Measurements from ENCODE around the gene ST3GAL2.
A peak's percentile ranks its signal among the peaks of the same experiment; 100 is the strongest.
"Not testable (repeated sequence)": the region's sequence is repeated elsewhere in the genome, so short reads cannot be mapped to it uniquely, and the experiment has no call there.

The ST3GAL2 gene

DNA sequence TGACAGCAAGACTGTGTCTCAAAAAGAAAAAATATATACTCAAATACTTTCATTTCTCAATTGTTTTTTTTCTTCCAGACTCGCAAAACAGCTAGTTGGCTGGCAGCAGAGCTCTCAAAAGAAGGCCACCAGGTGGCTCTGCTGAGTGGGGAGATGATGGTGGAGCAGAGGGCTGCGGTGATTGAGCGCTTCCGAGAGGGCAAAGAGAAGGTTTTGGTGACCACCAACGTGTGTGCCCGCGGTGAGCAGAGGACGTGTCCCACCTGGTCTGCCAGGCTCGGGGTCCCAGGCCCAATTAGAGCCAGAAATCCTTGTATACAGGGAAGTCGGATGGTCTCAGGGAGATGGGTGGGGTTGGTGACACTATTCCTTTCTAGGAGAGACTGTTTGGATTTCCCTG lies 68.8 kb downstream of the ST3GAL2 start:
- DNase-seq (ENCODE audit: low read depth); H3K4me3 ChIP-seq (ENCODE audit: low read length): not testable (repeated sequence)
- TF ChIP-seq, protein P1, sequence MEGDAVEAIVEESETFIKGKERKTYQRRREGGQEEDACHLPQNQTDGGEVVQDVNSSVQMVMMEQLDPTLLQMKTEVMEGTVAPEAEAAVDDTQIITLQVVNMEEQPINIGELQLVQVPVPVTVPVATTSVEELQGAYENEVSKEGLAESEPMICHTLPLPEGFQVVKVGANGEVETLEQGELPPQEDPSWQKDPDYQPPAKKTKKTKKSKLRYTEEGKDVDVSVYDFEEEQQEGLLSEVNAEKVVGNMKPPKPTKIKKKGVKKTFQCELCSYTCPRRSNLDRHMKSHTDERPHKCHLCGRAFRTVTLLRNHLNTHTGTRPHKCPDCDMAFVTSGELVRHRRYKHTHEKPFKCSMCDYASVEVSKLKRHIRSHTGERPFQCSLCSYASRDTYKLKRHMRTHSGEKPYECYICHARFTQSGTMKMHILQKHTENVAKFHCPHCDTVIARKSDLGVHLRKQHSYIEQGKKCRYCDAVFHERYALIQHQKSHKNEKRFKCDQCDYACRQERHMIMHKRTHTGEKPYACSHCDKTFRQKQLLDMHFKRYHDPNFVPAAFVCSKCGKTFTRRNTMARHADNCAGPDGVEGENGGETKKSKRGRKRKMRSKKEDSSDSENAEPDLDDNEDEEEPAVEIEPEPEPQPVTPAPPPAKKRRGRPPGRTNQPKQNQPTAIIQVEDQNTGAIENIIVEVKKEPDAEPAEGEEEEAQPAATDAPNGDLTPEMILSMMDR (conservative IDR thresholded peaks at IDR 0.05; ENCODE audit: low read depth, low read length) = peak; percentile 66

DNA sequence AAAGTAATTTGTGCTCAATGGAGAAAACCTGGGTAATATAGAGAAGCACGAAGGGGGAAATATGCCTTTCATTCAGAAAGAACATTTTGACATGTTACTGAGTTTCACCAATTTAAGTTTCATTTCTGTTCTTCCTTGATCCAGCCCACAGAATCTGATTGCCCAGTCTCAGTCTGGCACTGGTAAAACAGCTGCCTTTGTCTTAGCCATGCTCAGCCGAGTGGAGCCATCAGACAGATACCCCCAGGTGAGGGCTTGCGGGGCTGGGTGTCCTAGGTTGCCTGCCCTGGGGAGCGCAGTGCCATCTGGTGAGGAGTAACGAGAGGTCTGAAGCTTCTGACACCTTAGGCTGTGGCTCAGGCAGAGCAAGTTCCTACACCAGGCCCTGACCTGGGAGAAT lies 74.5 kb downstream of the ST3GAL2 start:
- H3K4me3 ChIP-seq (ENCODE audit: low read length) = no peak overlapping the region
- TF ChIP-seq, protein P1 (conservative IDR thresholded peaks at IDR 0.05; ENCODE audit: low read depth, low read length) = no peak
- DNase-seq (ENCODE audit: low read depth) = no peak

DNA sequence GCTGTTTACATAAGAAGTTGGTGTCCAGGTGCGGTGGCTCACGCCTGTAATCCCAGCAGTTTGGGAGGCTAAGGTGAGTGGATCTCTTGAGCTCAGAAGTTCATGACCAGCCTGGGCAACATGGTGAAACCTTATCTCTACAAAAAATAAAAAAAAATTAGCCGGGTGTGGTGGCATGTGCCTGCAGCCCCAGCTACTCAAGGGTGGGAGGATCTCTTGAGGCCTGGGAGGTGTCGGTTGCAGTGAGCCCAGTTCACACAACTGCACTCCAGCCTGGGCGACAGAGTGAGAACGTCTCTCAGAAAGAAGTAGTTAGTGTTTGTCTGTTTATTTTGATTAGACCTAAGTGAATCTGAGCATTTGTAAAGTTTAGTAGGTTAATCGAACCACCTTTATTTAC lies 79.3 kb downstream of the ST3GAL2 start:
- no peak overlapping the region for H3K4me3 ChIP-seq (ENCODE audit: low read length)
- no peak for DNase-seq (ENCODE audit: low read depth)
- TF ChIP-seq, protein P1 (conservative IDR thresholded peaks at IDR 0.05; ENCODE audit: low read depth, low read length) = no peak

DNA sequence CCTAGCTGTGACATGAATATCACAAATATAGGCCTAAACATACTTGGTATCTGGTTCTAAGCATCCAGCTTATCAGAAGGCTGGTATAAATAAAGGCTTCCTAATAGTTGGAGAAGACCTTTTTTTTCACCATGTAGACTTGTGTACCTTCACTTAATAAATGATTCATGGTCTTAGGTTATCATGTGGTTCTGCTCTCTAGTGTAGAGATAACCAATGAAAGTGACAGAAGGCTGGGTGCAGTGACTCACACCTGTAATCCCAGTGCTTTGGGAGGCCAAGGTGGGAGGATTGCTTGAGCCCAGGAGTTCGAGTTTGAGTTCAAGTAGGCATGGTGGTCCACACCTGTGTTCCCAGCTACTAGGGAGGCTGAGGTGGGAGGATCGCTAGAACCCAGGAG lies 89.1 kb downstream of the ST3GAL2 start:
- H3K4me3 ChIP-seq (ENCODE audit: low read length) = no peak overlapping the region
- DNase-seq (ENCODE audit: low read depth) = no peak
- TF ChIP-seq, protein P1 (conservative IDR thresholded peaks at IDR 0.05; ENCODE audit: low read depth, low read length) = no peak

DNA sequence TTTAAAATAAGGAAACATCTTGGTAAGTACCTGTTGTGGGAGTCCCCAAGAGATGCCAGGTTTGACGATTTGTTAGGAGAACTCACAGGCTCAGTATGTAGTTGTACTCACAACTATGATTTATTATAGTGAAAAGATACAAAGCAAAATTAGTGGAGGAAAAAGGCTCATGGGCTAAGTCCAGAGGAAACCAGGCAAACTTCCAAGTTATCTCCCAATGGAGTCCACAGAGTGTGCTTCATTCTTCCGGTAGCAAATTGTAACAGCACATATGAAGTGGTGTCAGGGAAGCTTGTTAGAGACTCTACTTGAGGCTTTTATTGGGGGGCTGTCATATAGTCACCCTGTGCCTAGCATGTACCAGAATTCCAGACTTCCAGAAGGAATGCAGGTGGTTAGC lies 89.9 kb downstream of the ST3GAL2 start:
- no peak overlapping the region for H3K4me3 ChIP-seq (ENCODE audit: low read length)
- DNase-seq (ENCODE audit: low read depth) = no peak
- TF ChIP-seq, protein P1 (conservative IDR thresholded peaks at IDR 0.05; ENCODE audit: low read depth, low read length) = no peak

DNA sequence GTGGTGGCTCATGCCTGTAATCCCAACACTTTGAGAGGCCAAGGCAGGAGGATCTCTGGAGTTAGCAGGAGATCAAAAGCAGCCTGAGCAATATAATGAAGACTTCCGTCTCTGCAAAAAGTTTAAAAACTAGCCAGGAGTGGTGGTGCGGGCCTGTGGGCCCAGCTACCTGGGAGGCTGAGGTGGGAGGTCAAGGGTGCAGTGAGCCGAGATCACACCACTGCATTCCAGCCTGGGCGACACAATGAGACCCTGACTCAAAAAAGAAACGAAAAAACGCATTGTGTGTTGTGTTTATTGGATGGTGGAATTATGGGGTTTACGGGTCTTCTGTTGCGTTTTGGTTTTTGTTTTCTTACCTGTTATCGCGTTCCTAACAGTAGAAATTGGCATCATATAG lies 93.1 kb downstream of the ST3GAL2 start:
- peak overlapping the region; percentile 98 for H3K4me3 ChIP-seq (ENCODE audit: low read length)
- no peak for DNase-seq (ENCODE audit: low read depth)
- TF ChIP-seq, protein P1 (conservative IDR thresholded peaks at IDR 0.05; ENCODE audit: low read depth, low read length) = no peak

DNA sequence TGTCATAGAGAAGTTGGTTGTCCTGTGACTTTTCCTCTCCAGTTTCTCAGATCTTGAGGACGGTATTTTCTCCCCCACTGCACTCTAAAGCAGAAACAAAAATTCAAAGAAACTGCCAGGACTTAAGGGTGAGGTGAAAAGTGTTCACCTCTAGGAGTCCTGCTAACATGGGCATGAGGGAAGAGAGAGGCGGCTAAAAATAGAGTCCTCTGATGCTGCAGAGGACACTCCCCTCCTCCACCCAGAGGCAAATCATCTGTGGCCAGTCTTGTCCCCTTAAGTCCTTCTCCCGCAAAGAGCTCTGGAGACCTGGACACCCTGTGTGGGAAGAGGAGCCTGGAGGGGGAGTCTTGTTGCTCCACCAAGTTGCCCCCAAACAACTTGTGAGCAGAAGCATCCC lies 96.9 kb downstream of the ST3GAL2 start:
- TF ChIP-seq, protein P1 (conservative IDR thresholded peaks at IDR 0.05; ENCODE audit: low read depth, low read length) = no peak
- DNase-seq (ENCODE audit: low read depth) = no peak
- no peak overlapping the region for H3K4me3 ChIP-seq (ENCODE audit: low read length)

Measured in retinal pigment epithelial cell (primary cell).